Testis (tissue), 3 donors: Measurements from ENCODE around the gene MEA1. TPM values are rescaled to one million over a fixed set of nuclear protein-coding genes. Genes with fewer than 3 reads are reported as not detected.

Experiments
- DNase-seq: peaks from one replicate; pipeline ENCODE4 v3.0.0-alpha.2; 2019
- H3K27ac ChIP-seq, 2 donors: fragments of 200-600 bp; sonication (generic); one replicate each; pipeline ENCODE4 v1.5.1; 2019
- H3K27me3 ChIP-seq: fragments of 200-600 bp; sonication (generic); one replicate; pipeline ENCODE4 v1.5.1; 2019
- H3K36me3 ChIP-seq: fragments of 200-600 bp; sonication (generic); one replicate; pipeline ENCODE4 v1.5.1; 2017; ENCODE audit warnings: low read depth; ENCODE audit errors: missing control alignments
- H3K4me1 ChIP-seq: fragments of 200-600 bp; sonication (generic); one replicate; pipeline ENCODE4 v1.5.1; 2019
- H3K4me3 ChIP-seq, 2 donors: fragments of 200-600 bp; sonication (generic); one replicate each; pipeline ENCODE4 v1.5.1; 2017 to 2019
- H3K9me3 ChIP-seq: fragments of 200-600 bp; sonication (generic); one replicate; pipeline ENCODE4 v1.5.1; 2017
- CTCF ChIP-seq, 3 experiments: fragments of 450-650 bp in 2 of 3; fragments of 200-600 bp in 1 of 3; sonication (generic) in 1 of 3; IDR thresholded peaks; one replicate each; pipeline ENCODE4 v1.5.1; 2016 to 2019; ENCODE audit warnings: antibody characterized with exemption in 3 of 3, mild to moderate bottlenecking in 2 of 3, moderate library complexity in 1 of 3
- POLR2A ChIP-seq: fragments of 450-650 bp; IDR thresholded peaks from one replicate; pipeline ENCODE4 v1.6.1; 2017; ENCODE audit warnings: antibody characterized with exemption, mild to moderate bottlenecking, moderate library complexity
- WGBS, 2 donors: methylation state at CpG; one replicate each; pipeline ENCODE4 v1.1.5; 2018; 5-methylcytosine and 5-hydroxymethylcytosine counted together
- intact Hi-C: fragments of 100-400 bp; cut with DNase I; formaldehyde crosslinking; loops from one replicate; pipeline ENCODE4 v1.15.1; 2023; ENCODE audit warnings: low total_unique reads
- polyA plus RNA-seq: library from polyadenylated mRNA; stranded (reverse); fragments of 350-450 nt; fragmentation: Illumina TruSeq; extraction: RNeasy Lipid Tissue Mini Kit (QIAGEN cat#74804); gene quantifications from one replicate; pipeline ENCODE4 v1.2.3, GENCODE V29; 2014; ENCODE audit warnings: low read depth, low replicate concordance; ENCODE audit not compliant: insufficient read depth
- total RNA-seq, 2 donors: library from RNA; depleted of rRNA; stranded (reverse); fragments of >200 nt; gene quantifications; one replicate each; pipeline ENCODE4 v1.2.3, GENCODE V29; 2016

Gene MEA1
- total and polyA plus RNA-seq, 3 donors from 2014 or later: 132 to 522 (median 175) TPM

- intact Hi-C loops: no loop called here
- 92 to 95% methylated on average over 10 to 18 of the region's 18 CpGs for WGBS, 2 donors
Measured at GRCh38 chr6:43040542-43041257, 27.0 kb upstream of the MEA1 start.

GRCh38 chr6:43038727-43039126, 25.0 kb upstream of the MEA1 start:
- Histone ChIP-seq H3K9me3 (no peaks in the 10 kb centered on the region), H3K4me3 (no peak overlapping the region), H3K27ac (no peak overlapping the region), H3K36me3 (no peaks in the 10 kb centered on the region), H3K27me3 (no peaks in the 10 kb centered on the region), H3K4me1 (peaks cover 4% of the 10 kb centered on the region)
- intact Hi-C loops: no loop called here
- TF ChIP-seq CTCF (IDR thresholded peaks at IDR 0.05) (no peak), POLR2A (no peak)
- 77 to 79% methylated on average over 9 of the region's 9 CpGs for WGBS, 2 donors
- DNase-seq: no peak

More at GRCh38 chr6:43040542-43041257, 27.0 kb upstream of the MEA1 start:
- Histone ChIP-seq H3K27me3 (no peaks in the 10 kb centered on the region), H3K27ac (no peak overlapping the region), H3K4me1 (peaks cover 4% of the 10 kb centered on the region), H3K9me3 (no peaks in the 10 kb centered on the region), H3K36me3 (no peaks in the 10 kb centered on the region), H3K4me3 (no peak overlapping the region)
- DNase-seq: no peak
- TF ChIP-seq POLR2A: no peak
- no peak for TF ChIP-seq CTCF (IDR thresholded peaks at IDR 0.05)

GRCh38 chr6:43037706-43038105, 24.0 kb upstream of the MEA1 start:
- no peak overlapping the region for H3K27ac ChIP-seq
- H3K4me3 ChIP-seq: no peak overlapping the region
- DNase-seq: no peak
- no peaks in the 10 kb centered on the region for H3K36me3 ChIP-seq
- H3K4me1 ChIP-seq: peaks cover 4% of the 10 kb centered on the region
- H3K27me3 ChIP-seq: no peaks in the 10 kb centered on the region
- no peaks in the 10 kb centered on the region for H3K9me3 ChIP-seq
- WGBS, 2 donors: 73 to 83% methylated on average over 6 to 9 of the region's 9 CpGs
- intact Hi-C loops: no loop called here
- no peak for TF ChIP-seq CTCF (IDR thresholded peaks at IDR 0.05)
- TF ChIP-seq POLR2A: no peak

GRCh38 chr6:43037197-43037596, 23.5 kb upstream of the MEA1 start:
- Histone ChIP-seq H3K27ac (no peak overlapping the region), H3K9me3 (no peaks in the 10 kb centered on the region), H3K4me1 (peaks cover 4% of the 10 kb centered on the region), H3K27me3 (no peaks in the 10 kb centered on the region), H3K4me3 (no peak overlapping the region), H3K36me3 (no peaks in the 10 kb centered on the region)
- DNase-seq: no peak
- intact Hi-C loops: no loop called here
- WGBS, 2 donors: 60 to 73% methylated on average over 5 of the region's 5 CpGs
- TF ChIP-seq CTCF (IDR thresholded peaks at IDR 0.05): no peak

GRCh38 chr6:43036712-43037111, 23.0 kb upstream of the MEA1 start:
- no peaks in the 10 kb centered on the region for H3K27me3 ChIP-seq
- no peaks in the 10 kb centered on the region for H3K36me3 ChIP-seq
- intact Hi-C loops: no loop called here
- H3K4me3 ChIP-seq: no peak overlapping the region
- WGBS, 2 donors: 61 to 72% methylated on average over 9 of the region's 9 CpGs
- TF ChIP-seq CTCF (IDR thresholded peaks at IDR 0.05) (no peak), POLR2A (no peak)
- H3K4me1 ChIP-seq: peaks cover 4% of the 10 kb centered on the region
- H3K9me3 ChIP-seq: no peaks in the 10 kb centered on the region
- DNase-seq: no peak
- H3K27ac ChIP-seq: no peak overlapping the region
